ENCODE measurements around the gene MYOM1.
A peak's percentile ranks its signal among the peaks of the same experiment; 100 is the strongest.

Gene MYOM1

GRCh38 chr18:3263132-3263700 is 43.4 kb upstream of the MYOM1 start:
- no peak for DNase-seq (ENCODE audit: low read depth)
- H3K4me3 ChIP-seq (ENCODE audit: control insufficient read depth, low read depth, low read length): peak overlapping the region; percentile 86
- TF ChIP-seq CTCF (conservative IDR thresholded peaks at IDR 0.05; ENCODE audit: control insufficient read depth, insufficient read depth, low read depth, low read length): no peak

DNA sequence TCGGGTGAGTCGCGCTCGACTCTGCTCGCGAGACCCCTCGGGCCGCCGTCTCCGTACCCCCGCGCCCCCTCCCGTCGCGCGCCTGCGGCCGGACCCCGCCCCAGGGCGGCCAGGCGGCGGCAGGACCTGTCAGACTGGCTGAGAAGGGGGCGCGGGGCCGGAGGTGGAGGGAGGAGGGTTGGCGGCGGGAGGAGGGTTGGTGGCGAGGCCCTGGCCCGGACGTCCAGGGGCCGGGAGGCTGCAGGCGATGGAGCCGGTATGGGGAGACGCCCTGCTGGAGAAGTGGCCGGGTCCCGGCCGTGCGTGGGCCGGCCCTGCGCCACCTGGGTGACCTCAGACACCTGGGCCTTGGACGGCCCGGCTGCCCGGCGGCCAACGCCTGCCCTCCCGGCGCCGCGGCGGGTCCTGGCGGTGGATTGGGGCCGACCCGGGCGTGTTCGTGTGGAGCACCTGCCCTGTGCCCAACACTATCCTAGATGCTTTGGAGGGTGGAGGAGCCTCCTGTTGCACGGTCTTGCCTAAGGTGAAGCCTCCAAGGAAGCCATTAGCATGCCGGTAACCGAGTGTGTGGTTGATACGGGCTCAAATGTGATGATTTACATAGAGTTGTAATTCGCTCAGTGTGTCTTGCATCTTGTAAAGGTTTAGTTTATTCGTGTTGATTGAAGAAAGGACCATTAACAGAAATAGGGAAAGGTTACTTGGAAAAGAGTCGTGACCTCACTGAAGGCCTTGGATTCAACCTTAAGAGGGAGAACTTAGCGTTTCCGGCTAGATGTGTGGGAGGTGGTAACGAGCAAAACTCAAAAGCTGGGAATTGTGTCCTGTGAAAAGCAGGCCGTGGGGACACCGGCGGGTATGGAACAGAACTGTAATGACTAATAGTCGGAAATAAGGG is 42.7 kb upstream of the MYOM1 start:
- TF ChIP-seq CTCF (conservative IDR thresholded peaks at IDR 0.05; ENCODE audit: control insufficient read depth, insufficient read depth, low read depth, low read length): no peak
- H3K4me3 ChIP-seq (ENCODE audit: control insufficient read depth, low read depth, low read length): peak overlapping the region; percentile 86
- no peak for DNase-seq (ENCODE audit: low read depth)

DNA sequence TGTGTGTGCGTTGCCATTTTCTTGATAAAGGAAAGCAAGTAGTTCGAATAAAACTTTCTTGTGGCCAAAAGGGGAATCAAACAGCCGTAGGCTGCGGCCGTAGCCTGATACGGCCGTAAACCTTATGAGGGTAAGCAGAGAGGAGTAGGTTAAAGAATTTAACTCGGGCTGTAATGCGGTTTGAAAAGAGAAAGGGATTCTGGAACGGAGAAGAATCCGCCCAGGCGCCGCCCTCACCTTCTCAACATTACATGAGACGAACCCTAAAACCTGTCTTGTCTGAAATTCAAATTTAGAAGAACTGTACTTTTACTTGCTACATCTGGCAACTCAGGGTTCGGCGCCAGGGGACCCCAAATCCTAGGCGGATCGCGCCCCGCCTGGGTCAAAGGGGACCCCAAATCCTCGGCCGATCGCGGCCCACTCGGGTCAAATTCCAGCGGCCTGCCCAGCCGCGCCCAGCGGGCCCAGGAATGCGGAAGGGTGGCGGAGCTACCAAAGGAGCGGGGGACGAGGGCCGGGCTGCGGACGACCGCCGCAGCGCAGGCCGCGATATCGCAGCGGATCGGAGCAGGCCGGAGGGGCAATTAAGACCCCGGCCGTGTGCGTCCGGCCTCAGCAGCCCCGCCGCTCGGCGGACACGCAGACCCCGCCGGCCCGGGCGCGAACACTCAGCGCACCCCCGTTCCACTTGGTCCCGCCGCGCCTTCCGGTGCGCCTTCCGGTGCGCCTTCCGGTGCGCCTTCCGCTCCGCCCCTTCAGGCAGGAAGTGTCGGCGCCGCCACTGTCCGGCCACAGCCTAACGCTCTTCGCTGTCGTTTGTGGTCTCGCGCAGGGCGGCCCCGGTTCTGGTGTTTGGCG is 41.8 kb upstream of the MYOM1 start, which contains the start of gene MYL12B:
Gene MYL12B, plus strand, starts transcription at position 761 of the 861 bp plus-strand sequence. CDS start 10,766 bp downstream, outside the sequence.
- DNase-seq (ENCODE audit: low read depth): peak; percentile 55
- no peak for TF ChIP-seq CTCF (conservative IDR thresholded peaks at IDR 0.05; ENCODE audit: control insufficient read depth, insufficient read depth, low read depth, low read length)
- H3K4me3 ChIP-seq (ENCODE audit: control insufficient read depth, low read depth, low read length): peak within 1 kb of the TSS; percentile 86

DNA sequence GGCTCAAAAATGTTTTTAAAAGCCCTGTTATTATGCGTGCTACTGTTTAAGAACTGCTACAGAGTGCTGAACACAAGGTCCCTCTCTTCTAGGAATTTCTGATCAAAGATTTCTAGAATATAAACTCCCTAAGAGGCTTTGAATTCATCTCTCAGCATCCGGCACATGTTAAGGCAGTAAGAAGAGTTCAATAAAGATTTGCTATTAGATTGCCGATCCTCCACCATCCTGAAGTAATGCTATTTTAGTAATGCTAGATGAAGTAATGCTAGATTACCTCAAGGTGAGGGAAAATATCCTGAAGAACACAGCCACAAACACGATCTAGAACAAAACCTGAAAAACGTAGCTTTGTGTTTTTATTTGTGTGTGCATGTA is 41.2 kb upstream of the MYOM1 start:
- no peak for DNase-seq (ENCODE audit: low read depth)
- peak overlapping the region; percentile 86 for H3K4me3 ChIP-seq (ENCODE audit: control insufficient read depth, low read depth, low read length)
- TF ChIP-seq CTCF (conservative IDR thresholded peaks at IDR 0.05; ENCODE audit: control insufficient read depth, insufficient read depth, low read depth, low read length): no peak

DNA sequence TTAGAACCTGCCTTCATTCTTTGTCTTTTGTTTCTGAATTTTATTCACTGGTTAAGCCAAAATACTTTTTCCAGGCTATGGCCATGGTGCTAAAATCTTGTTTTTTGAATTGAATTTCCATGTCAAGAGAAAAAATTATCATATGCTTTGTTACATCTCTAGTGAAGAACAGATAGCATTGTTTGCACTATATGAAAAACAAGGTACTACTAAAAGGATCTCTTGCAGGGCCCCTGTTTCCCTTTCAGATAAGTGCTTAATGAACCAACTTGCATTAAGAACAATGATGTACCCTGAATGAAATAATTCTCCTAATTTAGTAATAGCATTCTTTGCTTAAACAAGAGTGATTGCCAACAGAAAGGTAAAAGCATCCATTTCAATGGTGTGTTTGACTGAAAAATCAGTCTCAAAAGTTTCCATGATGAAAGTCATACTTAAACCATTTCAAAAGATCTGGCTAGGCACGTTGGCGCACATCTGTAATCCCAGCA is 37.9 kb upstream of the MYOM1 start:
- no peak for TF ChIP-seq CTCF (conservative IDR thresholded peaks at IDR 0.05; ENCODE audit: control insufficient read depth, insufficient read depth, low read depth, low read length)
- DNase-seq (ENCODE audit: low read depth): no peak
- no peak overlapping the region for H3K4me3 ChIP-seq (ENCODE audit: control insufficient read depth, low read depth, low read length)

Data from fibroblast of mammary gland (primary cell).